Tibial artery (tissue), 4 donors: ENCODE results near the gene TDRD9.

Experiments used
- DNase-seq, 2 donors: peaks; one replicate each; pipeline ENCODE4 v3.0.0-alpha.2; 2019
- H3K27ac ChIP-seq, 2 donors: fragments of 200-600 bp; sonication (generic) in 1 of 2; 1 replicate in 1 of 2; 2 replicates in 1 of 2; pipeline ENCODE4 v1.5.1; 2018 to 2019; ENCODE audit warnings: mild to moderate bottlenecking in 1 of 2
- H3K27me3 ChIP-seq, 2 donors: fragments of 200-600 bp; sonication (generic) in 1 of 2; one replicate each; pipeline versions ENCODE4 v1.5.1 to v1.6.0; 2016 to 2019
- H3K36me3 ChIP-seq, 3 donors: fragments of 200-600 bp; sonication (generic) in 2 of 3; one replicate each; pipeline ENCODE4 v1.5.1; 2016 to 2019; ENCODE audit warnings: mild to moderate bottlenecking in 2 of 3
- H3K4me1 ChIP-seq, 4 donors: fragments of 200-600 bp; sonication (generic) in 2 of 4; 1 replicate in 3 of 4; 2 replicates in 1 of 4; pipeline ENCODE4 v1.5.1; 2016 to 2019
- H3K4me3 ChIP-seq, 2 donors: fragments of 200-600 bp; sonication (generic) in 1 of 2; 1 replicate in 1 of 2; 2 replicates in 1 of 2; pipeline ENCODE4 v1.5.1; 2018 to 2019; ENCODE audit warnings: mild to moderate bottlenecking in 2 of 2
- H3K9me3 ChIP-seq, 3 donors: fragments of 200-600 bp; sonication (generic) in 1 of 3; one replicate each; pipeline ENCODE4 v1.5.1; 2016 to 2019
- CTCF ChIP-seq, 2 experiments: fragments of 200-600 bp in 1 of 2; fragments of 450-650 bp in 1 of 2; IDR thresholded peaks; one replicate each; pipeline ENCODE4 v1.5.1; 2017 to 2019; ENCODE audit warnings: antibody characterized with exemption in 2 of 2, mild to moderate bottlenecking in 1 of 2, moderate library complexity in 1 of 2
- intact Hi-C: fragments of 100-400 bp; cut with DNase I; formaldehyde crosslinking; loops from one replicate; pipeline ENCODE4 v1.15.0; 2023; ENCODE audit warnings: low total_unique reads

The TDRD9 gene

GRCh38 chr14:104019029-104019428 lies 90.8 kb downstream of the TDRD9 start:
- no peaks in the 10 kb centered on the region for H3K36me3 ChIP-seq
- intact Hi-C loops, result no loop called here
- H3K27ac ChIP-seq, result no peak overlapping the region
- no peaks in the 10 kb centered on the region for H3K4me1 ChIP-seq
- no peak for DNase-seq
- H3K4me3 ChIP-seq, result no peak overlapping the region
- TF ChIP-seq CTCF (IDR thresholded peaks at IDR 0.05), result no peak
- no peaks in the 10 kb centered on the region for H3K9me3 ChIP-seq
- peaks cover 0 to 7% of the 10 kb centered on the region in 2 donors for H3K27me3 ChIP-seq

GRCh38 chr14:104019806-104020205 lies 91.5 kb downstream of the TDRD9 start:
- no peak for DNase-seq
- H3K27me3 ChIP-seq, result peaks cover 0 to 7% of the 10 kb centered on the region in 2 donors
- no peaks in the 10 kb centered on the region for H3K4me1 ChIP-seq
- no peak overlapping the region for H3K4me3 ChIP-seq
- H3K27ac ChIP-seq, result no peak overlapping the region
- no peaks in the 10 kb centered on the region for H3K9me3 ChIP-seq
- TF ChIP-seq CTCF (IDR thresholded peaks at IDR 0.05), result no peak
- intact Hi-C loops, result no loop called here
- H3K36me3 ChIP-seq, result no peaks in the 10 kb centered on the region

GRCh38 chr14:104020471-104020870 lies 92.2 kb downstream of the TDRD9 start:
- intact Hi-C loops, result no loop called here
- Histone ChIP-seq H3K27me3 (peaks cover 0 to 7% of the 10 kb centered on the region in 2 donors), H3K4me1 (no peaks in the 10 kb centered on the region), H3K36me3 (no peaks in the 10 kb centered on the region), H3K9me3 (no peaks in the 10 kb centered on the region), H3K4me3 (no peak overlapping the region), H3K27ac (no peak overlapping the region)
- DNase-seq, result no peak
- no peak for TF ChIP-seq CTCF (IDR thresholded peaks at IDR 0.05)

GRCh38 chr14:104023325-104024055 lies 95.2 kb downstream of the TDRD9 start:
- Histone ChIP-seq H3K27ac (no peak overlapping the region), H3K4me1 (no peaks in the 10 kb centered on the region), H3K36me3 (no peaks in the 10 kb centered on the region), H3K9me3 (no peaks in the 10 kb centered on the region), H3K4me3 (no peak overlapping the region), H3K27me3 (peaks cover 0 to 7% of the 10 kb centered on the region in 2 donors)
- intact Hi-C loops, result no loop called here
- no peak for TF ChIP-seq CTCF (IDR thresholded peaks at IDR 0.05)
- no peak for DNase-seq

GRCh38 chr14:104025534-104025933 lies 97.3 kb downstream of the TDRD9 start:
- Histone ChIP-seq H3K27me3 (peaks cover 0 to 4% of the 10 kb centered on the region in 2 donors), H3K27ac (no peak overlapping the region), H3K4me3 (no peak overlapping the region), H3K9me3 (no peaks in the 10 kb centered on the region), H3K4me1 (no peaks in the 10 kb centered on the region), H3K36me3 (no peaks in the 10 kb centered on the region)
- intact Hi-C loops, result no loop called here
- no peak for TF ChIP-seq CTCF (IDR thresholded peaks at IDR 0.05)
- DNase-seq, result no peak
